ENCODE data around the gene DCST2.

GRCh38 chr1:155044812-155045657 is 11.5 kb upstream of the DCST2 start:
- TF ChIP-seq EZH2phosphoT487 (IDR thresholded peaks at IDR 0.05; ENCODE audit: borderline replicate concordance) (no peak), CTCF (conservative IDR thresholded peaks at IDR 0.05; ENCODE audit: low read length) (peak; percentile 76)
